Right ventricle myocardium superior (tissue), 1 donor: ENCODE measurements around the gene GRID1. TPM values are rescaled to one million over a fixed set of nuclear protein-coding genes. Genes with fewer than 3 reads are reported as not detected.
"Not testable (repeated sequence)": the region's sequence is repeated elsewhere in the genome, so short reads cannot be mapped to it uniquely, and the experiment has no call there.

Experiments used
- ATAC-seq: fragments of 200-7000 bp; cut with Tn5 transposase; one replicate; pipeline ENCODE4 v1.9.1; 2020; ENCODE audit warnings: mild to moderate bottlenecking; ENCODE audit not compliant: poor library complexity
- DNase-seq: peaks from one replicate; pipeline ENCODE4 v3.0.0-alpha.2; 2020
- intact Hi-C: fragments of 100-400 bp; cut with DNase I; formaldehyde crosslinking; loops from one replicate; pipeline ENCODE4 v1.11.2; 2022
- total RNA-seq: library from RNA; stranded (reverse); fragmentation: NEBNext Ultra II Directional; extraction: Animal tissue kit (Norgen Biotek cat#: 25700); gene quantifications from one replicate; pipeline ENCODE4 v1.2.1, GENCODE V29; 2021
- donor health status: DM: no; HTN: yes; CAD: no; lungs with severe emphysema.

GRID1 gene
- total RNA-seq, 1 donor from 2014 or later: 1.1 TPM

DNA sequence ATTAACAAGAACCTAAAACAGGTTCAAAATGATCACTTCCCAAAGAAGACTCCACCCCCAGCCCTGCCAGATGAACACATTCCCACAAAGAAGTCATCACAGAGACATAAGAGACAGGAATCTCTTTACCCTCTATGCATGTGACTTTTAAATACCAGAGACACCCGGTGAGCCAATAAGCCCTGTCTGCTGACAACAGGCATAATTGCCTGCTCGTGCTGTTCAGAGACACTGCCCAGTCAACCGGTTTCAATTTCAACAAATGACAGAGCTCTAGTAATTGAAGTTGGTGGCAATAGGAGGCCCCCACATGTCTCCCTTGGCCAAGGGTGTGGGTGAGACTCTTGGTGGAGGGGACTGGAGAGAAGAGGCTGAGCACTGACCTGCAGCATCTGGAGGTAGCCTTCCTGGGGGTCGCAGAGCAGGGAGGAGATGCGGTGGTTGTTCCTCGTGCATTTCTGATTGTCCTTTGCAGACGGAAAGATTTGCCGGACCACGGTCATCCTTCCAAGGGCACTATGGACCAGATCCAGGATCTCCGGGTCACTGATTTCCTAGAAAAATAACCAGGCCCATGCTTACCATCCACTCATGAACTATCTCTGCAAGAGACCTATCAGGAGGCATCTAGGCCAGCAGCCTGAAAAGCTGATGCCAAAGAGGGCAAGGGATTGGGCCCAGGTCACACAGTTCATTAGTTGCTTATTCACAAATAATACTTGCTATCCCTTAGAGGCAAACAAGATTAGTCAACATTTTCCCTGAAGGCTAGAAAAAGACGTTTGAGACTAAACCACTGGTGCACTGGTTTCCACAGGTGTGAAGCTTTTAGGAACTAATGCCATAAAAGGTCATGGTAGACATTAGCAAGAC, 497.7 kb downstream of the GRID1 start:
- DNase-seq: no peak
- intact Hi-C loops: no loop called here

GRCh38 chr10:85864868-85865526, 501.6 kb downstream of the GRID1 start:
- no peak for DNase-seq
- intact Hi-C loops: no loop called here
- no peak for ATAC-seq

More for the DNA sequence above, 497.7 kb downstream of the GRID1 start:
- ATAC-seq: no peak

GRCh38 chr10:85864173-85864549, 502.4 kb downstream of the GRID1 start:
- ATAC-seq (peak; percentile 65), DNase-seq (no peak)
- intact Hi-C loops: no loop called here

GRCh38 chr10:85863301-85864172, 503.1 kb downstream of the GRID1 start:
- DNase-seq: no peak
- intact Hi-C loops: no loop called here
- no peak for ATAC-seq

DNA sequence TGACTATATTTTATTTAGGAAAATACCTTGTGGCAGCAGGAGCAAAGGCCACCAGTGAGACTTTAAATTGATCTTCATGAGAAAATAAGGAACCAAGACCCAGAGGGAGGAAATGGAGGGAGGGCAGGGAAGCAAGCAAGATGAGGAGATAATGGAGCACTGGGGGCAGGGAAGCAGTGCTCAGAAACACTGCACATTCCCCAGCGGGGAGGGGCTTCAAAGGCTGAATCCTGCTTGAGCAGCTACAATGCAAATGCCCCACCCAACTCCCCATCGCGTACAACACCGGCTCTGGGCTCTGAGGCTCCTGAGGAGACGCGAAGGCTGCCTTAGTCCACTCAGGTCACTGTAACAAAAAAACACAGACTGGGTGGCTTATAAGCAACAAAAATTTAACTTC, 503.8 kb downstream of the GRID1 start:
- no peak for DNase-seq
- intact Hi-C loops: no loop called here
- ATAC-seq: no peak

DNA sequence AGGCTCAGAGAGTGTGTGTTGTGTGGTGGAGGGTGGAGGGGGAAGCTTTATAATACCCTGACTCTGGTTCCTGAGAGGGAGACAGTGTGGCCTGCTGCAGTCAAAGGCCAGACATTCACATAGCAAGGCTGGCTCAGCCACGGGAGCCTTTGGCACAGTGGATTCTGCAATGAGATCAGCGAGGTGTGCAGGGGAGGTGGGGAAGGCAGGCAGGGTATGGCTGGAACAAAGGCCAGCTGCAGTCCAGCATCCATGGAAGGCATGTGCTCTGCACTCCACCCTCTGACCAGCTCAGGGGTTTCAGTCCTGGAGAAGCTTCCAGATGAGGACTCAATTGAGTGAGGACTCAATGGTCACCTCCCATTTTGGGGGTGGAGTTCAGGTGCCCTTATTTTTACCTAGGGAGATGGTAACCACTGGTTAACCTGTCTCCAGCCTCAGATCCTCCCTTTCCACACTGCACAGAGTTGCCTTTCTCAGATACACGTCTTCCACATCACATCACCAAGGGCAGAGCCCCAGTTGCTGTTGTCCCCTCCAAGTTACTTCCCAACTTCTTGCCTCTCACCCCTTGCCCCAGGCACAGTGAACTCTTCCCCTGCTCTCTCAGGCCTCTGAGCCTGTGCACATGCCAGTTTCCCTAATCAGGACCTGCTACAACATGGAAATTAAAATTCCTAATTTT, 504.9 kb downstream of the GRID1 start:
- DNase-seq (no peak), ATAC-seq (no peak)
- intact Hi-C loops: no loop called here

DNA sequence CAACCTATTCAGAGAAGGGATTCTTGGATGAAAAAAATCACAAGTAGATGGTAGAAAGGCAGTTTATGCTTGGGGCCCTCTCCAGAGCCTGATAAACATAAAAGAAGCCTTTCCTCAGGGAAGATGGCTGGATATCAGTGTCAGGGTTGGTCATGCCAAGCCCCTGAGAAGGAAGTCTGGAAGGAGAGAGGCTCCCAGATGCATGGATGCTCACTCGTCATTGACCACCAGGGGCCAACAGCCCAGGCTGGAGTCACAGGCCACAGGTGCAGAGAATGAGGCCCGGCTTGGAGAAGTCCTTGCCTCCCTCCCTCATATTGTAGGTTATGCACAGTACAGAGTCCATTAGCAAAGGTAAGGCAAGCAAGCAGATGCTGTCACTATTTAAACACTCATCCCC, 506.7 kb downstream of the GRID1 start:
- intact Hi-C loops: no loop called here
- DNase-seq (no peak), ATAC-seq (no peak)

GRCh38 chr10:85858776-85859515, 507.6 kb downstream of the GRID1 start:
- ATAC-seq (no peak), DNase-seq (no peak)
- intact Hi-C loops: no loop called here

GRCh38 chr10:85857791-85858190, 508.8 kb downstream of the GRID1 start:
- ATAC-seq (no peak), DNase-seq (no peak)
- intact Hi-C loops: no loop called here

DNA sequence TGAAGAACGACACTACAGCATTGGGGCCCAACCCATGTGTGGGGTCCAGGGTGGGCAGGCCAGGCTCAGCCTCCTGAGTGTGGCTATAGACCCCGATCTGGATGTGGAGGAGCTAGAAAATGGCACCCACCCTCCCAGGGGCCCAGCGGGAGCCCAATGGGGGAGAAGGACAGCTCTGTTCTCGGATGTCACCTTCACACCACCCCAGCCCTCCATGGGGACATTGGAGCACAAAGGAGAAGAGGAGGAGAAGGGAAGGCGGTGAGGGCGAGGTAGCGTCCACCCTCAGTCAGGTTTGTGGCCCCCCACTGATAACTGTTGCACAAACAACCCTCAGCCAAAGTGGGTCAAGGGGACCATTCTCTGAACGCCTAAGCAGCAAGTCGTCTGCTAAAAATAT, 509.3 kb downstream of the GRID1 start:
- no peak for DNase-seq
- ATAC-seq: no peak
- intact Hi-C loops: no loop called here

DNA sequence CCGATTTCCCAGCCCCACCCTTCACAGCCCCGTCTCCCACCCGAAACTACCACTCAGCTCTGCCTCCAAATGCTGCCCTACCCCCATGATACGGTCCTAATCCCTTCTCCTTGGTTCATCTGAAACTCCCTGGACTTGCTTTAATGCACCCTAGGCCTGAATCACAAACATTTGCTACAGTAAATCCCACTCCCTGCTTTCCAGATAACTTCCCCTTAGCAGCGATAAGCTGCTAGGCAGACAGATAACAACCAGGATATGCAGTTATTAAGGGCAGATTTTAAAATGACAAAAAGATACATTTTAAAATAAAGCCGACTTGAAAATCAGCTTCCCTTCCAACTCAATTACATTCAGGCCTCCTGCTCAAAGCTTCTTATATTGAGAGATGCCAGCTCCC, 514.7 kb downstream of the GRID1 start:
- intact Hi-C loops: no loop called here
- no peak for ATAC-seq
- DNase-seq: no peak

- ATAC-seq: no peak
- intact Hi-C loops: no loop called here
- no peak for DNase-seq
Measured at GRCh38 chr10:85851325-85851724, 515.3 kb downstream of the GRID1 start.

- DNase-seq (no peak), ATAC-seq (no peak)
- intact Hi-C loops: no loop called here
Measured at GRCh38 chr10:85850736-85851135, 515.9 kb downstream of the GRID1 start.

DNA sequence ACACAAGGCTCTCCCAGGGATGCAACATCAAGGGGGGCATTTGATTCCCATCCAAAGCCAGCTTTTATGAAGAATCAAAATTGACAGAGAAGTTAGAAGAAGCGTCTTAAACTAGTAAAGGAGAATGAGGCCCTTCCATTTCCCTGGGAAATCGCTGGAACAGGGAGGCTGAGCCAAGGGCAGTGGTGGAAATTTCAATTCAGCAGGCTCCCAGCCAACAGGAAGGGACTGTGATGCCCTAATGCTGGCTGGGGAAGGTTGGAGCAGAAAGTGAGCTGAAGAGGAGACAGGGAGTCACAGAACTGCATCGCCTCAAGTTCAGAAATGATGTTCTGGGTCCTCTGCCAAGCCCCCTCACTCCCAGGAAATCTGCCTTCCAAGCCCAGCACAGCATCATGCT, 517.3 kb downstream of the GRID1 start:
- DNase-seq (no peak), ATAC-seq (no peak)
- intact Hi-C loops: no loop called here

DNA sequence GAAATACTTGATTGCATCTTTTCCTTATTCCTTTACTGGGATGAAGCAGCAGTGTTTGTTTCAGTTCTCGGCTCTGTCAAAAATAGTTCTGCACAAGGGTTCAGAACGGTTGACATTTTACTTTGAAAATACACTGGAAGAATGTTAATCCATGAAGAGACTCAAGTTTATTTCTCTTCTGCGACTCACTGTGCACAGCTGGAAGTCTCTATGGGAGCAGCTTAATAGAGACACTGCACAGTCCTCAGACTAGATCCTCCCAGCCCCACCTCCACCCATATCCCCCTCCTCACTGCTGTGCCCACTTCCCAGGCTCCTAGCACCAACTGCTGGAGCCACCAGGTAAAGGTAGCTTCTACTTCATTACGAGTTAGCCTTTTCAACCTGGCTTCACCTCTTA, 517.8 kb downstream of the GRID1 start:
- intact Hi-C loops: no loop called here
- ATAC-seq: no peak
- DNase-seq: no peak

GRCh38 chr10:85847085-85847484, 519.5 kb downstream of the GRID1 start:
- ATAC-seq (no peak), DNase-seq (no peak)
- intact Hi-C loops: no loop called here

DNA sequence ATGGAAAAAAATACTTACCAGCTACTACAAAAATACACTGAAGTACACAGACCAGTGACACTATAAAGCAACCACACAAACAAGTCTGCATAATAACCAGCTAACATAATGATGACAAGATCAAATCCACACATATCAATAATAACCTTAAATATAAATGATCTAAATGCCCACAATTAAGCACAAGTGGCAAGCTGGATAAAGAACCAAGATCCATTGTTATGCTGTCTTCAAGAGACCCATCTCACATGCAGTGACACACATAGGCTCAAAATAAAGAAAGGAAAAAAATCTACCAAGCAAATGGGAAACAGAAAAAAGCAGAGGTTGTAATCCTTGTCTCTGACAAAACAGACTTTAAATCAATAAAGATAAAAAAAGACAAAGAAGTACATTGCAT, 527.9 kb downstream of the GRID1 start:
- DNase-seq, intact Hi-C loops, ATAC-seq: not testable (repeated sequence)

DNA sequence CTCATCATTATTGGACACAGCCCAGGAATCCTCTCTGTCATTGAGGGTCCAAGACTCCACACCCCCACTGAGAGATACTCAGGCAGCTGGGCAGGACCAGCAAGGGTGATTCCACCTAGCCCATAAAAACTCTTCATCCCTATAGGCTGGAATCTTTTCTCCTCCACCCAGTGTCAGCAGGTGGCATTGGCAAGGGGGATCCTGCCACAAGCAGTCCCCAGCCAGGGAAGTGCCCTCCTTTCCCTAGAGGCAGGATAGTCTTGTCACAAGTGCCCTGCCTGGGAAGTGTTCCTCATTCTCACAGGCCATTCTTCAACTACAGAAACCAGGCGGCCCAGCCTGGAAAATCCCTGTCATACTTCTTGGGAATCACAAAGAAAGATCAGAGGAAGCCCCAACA, 533.6 kb downstream of the GRID1 start:
- ATAC-seq: no peak
- DNase-seq: no peak
- intact Hi-C loops: no loop called here
